Fibroblast of skin of scalp (primary cell): Measurements from ENCODE around the gene TRIM71.
"Not testable (repeated sequence)": the region's sequence is repeated elsewhere in the genome, so short reads cannot be mapped to it uniquely, and the experiment has no call there.

ENCODE experiments used
- DNase-seq: peaks from one replicate; pipeline ENCODE4 v3.0.0-alpha.2; 2013

Gene TRIM71

GRCh38 chr3:32892625-32893598 is 75.1 kb downstream of the TRIM71 start:
- no peak for DNase-seq

- DNase-seq = no peak
These were observed 77.2 kb downstream of the TRIM71 start for GRCh38 chr3:32894977-32895376.

GRCh38 chr3:32895701-32896100 is 77.9 kb downstream of the TRIM71 start:
- no peak for DNase-seq

DNA sequence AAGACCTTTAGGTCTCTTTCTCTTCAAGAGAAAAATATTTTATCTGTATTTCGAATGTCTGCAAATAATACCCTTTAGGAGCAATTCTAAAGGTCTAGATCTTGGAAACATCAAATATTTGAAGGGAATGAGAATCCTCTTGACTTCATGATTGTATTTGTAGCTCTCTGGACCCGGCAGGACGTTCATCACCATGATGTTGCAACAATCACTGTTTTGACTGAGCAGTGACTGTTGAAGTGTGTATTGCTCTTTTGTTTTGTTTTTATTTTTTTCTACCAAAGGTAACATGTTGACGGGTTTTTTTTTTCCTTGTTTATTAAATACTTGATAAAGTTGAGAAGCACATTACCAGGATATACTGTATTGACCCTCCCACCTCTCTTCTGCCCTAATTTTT is 78.3 kb downstream of the TRIM71 start:
- DNase-seq = no peak

GRCh38 chr3:32897001-32897601 is 79.3 kb downstream of the TRIM71 start:
- DNase-seq = no peak

DNA sequence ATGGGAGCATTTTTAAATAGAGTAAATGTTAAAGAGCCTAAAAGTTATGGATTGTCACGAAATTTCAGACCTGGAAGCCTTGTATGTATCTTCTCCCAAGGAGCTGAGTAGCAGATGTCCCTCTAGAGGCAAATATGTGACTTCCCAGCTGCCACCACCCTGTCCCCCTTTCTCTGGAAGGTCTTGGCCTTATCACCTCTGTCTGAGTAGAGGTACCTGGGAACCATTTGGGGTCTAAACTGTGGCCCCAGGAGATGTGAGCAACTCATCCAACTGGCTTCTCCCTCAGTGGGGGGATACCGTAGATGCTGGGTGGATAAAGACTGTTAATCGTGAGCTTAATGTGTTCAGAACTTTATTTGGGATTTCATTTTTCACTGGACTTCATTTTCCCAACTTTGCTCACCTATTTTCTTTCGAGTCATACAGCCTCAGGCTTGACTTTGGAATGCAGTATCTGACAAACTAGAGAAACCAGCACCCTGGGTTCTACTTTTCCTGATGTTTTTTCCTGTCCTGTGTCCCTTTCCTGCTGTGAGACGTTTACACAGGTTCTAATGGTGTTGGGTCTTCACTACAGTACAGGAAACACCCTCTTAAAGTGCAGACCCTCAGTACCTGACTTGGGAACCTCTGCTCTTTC is 80.3 kb downstream of the TRIM71 start:
- DNase-seq = no peak

DNA sequence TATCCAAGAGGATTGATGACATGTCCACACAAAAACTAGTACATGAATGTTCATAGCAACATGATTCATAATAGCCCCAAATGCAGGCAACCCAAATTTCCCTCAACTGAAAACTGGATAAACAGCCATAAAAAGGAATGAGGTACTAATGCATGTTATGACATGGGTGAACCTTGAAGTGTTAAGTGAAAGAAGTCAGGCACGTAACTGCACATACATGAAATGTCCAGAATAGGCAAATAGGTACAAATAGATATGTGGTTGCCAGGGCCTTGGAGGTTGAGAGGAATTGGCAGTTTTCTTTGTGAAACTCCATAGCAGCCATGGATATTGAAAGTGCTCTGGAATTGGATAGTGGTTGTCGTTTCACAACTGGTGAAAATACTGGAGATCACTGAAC is 81.5 kb downstream of the TRIM71 start:
- no peak for DNase-seq

- DNase-seq = no peak
These were observed 83.5 kb downstream of the TRIM71 start for GRCh38 chr3:32901005-32901932.

DNA sequence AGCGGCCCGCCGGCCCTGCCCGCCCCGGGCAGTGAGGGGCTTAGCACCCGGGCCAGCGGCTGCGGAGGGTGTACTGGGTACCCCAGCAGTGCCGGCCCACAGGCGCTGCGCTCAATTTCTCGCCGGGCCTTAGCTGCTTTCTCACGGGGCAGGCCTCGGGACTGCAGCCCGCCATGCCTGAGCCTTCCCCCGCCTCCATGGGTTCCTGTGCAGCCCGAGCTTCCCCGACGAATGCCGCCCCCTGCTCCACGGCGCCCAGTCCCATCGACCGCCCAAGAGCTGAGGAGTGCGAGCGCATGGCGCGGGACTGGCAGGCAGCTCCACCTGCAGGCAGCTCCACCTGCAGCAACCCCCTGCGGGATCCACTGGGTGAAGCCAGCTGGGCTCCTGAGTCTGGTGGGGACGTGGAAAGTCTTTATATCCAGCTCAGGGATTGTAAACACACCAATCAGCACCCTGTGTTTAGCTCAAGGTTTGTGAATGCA is 85.1 kb downstream of the TRIM71 start:
- not testable (repeated sequence) for DNase-seq

DNA sequence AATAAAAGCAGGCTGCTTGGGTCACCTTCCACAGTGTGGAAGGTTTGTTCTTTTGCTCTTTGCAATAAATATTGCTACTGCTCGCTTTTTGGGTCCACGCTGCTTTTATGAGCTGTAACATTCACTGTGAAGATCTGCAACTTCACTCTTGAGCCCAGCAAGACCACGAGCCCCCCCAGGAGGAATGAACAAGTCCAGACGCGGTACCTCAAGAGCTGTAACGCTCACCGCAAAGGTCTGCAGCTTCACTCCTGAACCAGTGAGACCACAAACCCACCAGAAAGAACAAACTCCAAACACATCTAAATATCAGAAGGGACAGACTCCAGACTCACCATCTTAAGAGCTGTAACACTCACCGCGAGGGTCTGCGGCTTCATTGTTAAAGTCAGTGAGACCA is 86.2 kb downstream of the TRIM71 start:
- DNase-seq = no peak

- no peak for DNase-seq
These were observed 92.2 kb downstream of the TRIM71 start for GRCh38 chr3:32909999-32910398.

DNA sequence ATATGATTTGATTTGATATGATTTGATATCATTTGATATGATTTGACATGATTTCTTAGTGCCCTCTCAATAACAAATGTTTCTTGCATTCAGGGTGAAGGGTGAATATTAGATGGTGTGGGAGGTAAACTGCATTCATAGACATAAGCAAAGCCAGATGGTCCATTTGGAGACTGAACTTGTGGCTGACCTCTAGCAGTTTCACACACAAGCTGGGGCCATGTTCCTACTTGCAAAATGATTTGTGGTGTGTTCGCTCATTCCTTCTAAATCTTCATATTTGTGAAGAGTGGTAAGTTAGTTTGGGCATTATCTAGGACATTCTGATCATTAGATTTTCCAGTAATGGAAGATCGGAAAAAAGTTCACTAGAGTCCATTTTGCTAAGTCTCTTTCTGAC is 93.2 kb downstream of the TRIM71 start:
- no peak for DNase-seq

DNA sequence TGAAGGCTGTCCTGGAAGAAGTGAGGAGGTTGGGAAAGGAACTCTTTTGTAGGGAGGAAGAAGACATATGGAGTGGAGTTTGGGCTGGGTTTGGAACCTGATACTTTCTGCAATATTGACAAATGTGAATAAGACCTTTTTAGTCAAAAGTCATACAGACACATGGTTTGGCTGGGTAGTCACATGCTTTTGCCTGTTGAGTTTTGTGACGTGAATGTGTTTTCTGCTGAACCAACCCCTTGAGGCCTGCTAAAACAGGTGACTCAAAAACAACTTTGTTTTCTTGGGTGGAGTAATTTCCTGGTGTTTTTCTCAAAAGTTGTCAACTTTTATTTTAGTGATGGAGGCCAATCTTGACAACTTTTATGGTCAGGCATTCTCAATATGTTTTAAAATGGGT is 94.2 kb downstream of the TRIM71 start:
- DNase-seq = no peak

DNA sequence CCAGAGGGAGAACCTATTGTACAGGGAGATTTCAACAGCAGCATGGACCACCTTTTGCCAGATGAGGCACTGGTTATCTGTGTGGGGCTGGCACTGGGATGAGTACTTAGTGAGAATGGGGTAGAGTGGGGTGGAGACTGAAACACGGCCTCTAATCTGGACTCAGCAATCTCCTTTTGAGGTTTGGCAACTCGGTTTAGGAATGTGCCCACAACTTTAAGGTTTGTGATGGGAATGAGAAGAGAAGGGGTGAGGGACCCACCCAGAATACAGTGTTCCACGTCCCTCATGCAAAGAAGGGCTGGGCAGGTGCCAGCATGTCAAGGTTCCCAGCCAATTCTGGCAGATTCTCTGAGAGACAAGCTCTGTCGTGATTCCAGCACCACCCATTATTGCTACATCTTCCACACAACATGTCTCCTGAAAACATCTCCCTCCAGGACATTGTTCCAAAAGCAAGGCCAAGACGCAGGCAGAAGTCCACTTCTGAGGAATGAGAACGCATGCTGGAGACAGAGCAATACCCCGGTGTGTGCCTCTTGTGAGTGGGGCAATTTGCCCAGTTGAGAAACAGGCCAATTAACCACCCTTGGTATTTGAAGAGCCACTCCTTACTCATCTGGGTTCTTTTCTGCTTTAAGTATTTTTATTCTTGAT is 96.1 kb downstream of the TRIM71 start:
- no peak for DNase-seq

- DNase-seq = no peak
These were observed 102.1 kb downstream of the TRIM71 start for GRCh38 chr3:32919920-32920319.

DNA sequence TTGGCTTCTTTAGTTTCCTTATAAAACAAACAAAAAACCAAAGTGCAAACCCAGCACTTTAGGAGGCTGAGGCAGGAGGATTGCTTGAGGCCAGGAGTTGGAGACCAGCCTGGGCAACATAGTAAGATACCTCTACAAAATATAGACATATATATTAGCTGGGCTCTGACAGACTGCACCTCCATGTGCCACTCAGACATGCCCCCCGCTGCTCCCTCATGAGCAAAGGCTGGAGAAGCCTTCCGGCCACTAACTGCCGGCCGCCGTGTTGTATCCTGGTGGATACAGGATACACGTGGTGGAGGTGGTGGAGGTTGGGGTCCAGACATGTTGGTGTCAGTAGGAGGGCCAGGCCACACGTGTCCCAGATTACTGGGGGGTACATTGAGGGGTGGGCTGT is 104.3 kb downstream of the TRIM71 start:
- no peak for DNase-seq

DNA sequence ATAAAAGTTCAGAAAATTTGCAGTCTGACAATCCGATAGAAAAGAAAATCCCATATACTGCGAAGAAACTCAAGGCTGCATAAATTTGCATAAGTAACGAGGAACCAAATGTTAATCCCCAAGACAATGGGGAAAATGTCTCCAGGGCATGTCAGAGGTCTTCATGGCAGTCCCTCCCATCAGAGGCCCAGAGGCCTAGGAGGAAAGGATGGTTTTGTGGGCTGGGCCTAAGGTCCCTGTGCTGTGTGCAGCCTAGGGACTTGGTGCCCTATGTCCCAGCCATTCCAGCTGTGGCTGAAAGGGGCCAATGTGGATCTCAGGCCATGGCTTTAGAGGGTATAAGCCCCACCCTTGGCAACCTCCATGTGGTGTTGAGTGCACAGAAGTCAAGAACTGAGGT is 112.4 kb downstream of the TRIM71 start:
- DNase-seq = no peak

- DNase-seq = not testable (repeated sequence)
These were observed 113.5 kb downstream of the TRIM71 start for GRCh38 chr3:32931273-32931672.

DNA sequence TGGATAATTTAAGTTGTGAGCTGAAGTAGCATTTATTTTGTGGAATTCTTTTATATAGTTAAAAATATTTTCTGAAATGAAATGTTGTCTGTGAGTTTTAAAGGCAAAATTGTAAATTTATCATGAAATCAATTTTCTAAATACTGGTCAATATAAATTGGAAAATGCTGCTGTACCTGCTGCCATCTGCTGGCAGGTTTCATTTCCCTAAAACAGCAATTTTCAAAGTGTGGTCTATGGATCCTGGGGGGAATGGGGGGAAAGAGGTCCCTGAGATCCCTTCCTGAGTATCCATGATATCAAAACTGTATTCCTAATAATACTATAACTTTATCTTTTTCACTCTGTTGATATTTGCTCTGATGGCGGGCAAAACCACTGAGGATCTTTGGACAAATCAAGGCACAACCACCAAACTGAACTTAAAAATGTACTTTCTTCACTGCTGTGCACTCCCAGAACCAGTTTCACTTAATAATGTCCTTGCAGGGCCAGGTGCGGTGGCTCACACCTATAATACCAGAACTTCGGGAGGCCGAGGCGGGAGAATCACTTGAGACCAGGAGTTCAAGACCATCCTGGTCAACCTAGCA is 116.4 kb downstream of the TRIM71 start:
- no peak for DNase-seq

DNA sequence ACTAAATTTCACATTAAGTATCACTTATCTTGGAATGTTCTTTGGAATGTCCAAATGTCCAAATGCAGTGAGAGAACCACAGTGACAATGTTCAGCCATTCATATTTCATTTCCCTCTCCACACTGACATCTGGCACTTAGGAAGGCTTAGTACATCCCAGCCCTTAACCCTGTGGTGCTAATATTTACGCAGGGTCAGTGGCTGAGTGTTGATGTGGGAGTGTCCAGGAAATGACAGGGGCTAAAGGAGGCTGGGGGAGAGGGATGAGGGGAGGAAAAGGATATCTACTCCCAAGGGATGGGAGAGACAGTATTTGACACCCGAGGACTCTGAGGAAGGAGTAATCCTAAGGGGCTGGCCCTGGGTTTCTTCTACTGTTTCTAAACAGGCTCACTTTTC is 119.5 kb downstream of the TRIM71 start:
- no peak for DNase-seq
